ENCODE results near the gene MATN4. TPM values are rescaled to one million over a fixed set of nuclear protein-coding genes. Genes with fewer than 3 reads are reported as not detected.

Gene MATN4
- total RNA-seq, 1 donor from 2014 or later = 6.1 TPM

DNA sequence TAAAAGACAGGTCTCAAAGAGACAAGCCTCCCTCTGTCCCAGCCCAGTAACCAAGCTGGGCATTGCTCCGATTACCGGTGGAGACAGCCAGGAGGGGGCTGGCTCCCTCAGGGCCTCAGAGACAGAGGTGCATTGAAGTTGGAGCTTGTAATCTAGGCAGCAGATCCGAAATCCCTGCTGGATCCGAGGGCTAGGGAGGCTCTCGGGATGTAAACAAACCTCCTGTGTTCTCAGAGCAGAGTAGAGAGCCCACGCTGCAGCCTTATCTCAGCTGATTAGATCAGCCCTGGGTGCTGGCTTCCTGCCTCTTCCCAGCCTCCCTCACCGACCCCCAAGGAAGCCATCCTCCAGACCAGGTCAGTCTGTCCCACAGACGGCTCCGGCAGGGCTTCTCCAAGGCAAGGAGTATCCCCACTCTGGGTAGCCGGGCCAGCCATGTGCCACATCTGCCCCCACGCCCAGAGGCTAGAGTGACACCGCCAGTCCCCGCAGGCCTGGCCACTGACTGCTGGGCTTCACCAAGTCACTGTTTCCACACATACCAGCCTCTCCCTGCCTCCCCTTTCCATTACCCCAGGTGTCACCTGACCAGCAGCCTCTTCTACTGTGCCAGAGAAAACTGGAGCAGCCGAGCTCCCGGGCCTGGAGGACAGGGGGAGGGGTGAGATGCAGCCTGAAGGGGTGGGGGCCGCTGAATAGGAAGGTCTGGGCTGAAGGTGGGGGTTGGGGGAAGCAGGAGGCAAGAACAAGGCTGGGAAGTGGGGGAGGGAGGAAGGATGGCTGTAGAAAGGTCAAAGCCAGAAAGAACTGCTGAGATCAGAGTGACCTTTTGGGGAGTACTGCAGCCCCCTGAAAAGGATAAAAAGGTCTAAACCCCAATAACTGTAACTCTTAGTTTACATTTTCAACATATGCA is 34.1 kb upstream of the MATN4 start:
- intact Hi-C loops (cut with micrococcal nuclease) = no loop called here

DNA sequence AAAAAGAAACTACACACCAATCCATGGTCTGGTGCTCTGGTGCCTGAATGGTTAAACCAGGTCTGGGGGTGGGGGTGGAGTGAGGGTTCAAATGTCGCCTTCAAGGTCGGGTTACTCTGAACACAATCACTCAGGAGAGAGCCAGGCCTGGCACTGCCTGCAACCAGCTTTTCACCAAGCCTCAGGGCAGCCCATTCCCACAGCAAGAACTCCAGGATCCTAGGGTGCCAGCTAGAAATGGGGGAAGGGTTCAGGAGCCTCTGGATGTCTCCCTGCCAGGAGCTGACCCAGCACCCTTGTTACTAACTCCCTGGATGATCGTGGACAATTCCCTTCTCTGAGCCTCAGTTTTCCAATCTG is 33.5 kb upstream of the MATN4 start:
- intact Hi-C loops (cut with micrococcal nuclease) = no loop called here

DNA sequence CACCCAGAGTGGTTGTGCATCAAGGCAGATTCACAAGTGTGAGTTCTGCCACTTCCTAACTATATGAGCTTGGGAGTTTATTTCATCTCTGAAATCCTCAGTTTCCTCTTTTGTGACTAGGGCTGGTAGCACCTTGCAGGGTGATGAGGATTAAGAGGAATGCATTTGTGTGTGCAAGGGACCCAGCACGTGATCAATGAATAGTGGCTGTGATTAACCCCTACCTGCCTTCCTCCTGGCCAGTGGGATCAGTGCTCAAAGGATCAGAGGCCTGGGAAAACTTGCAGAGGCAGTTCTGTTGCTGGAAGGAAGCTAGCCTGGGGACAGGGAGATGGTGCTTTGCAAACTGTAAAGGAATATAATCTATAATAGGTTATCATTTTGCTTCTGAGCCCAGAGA is 32.9 kb upstream of the MATN4 start:
- intact Hi-C loops (cut with micrococcal nuclease) = no loop called here

DNA sequence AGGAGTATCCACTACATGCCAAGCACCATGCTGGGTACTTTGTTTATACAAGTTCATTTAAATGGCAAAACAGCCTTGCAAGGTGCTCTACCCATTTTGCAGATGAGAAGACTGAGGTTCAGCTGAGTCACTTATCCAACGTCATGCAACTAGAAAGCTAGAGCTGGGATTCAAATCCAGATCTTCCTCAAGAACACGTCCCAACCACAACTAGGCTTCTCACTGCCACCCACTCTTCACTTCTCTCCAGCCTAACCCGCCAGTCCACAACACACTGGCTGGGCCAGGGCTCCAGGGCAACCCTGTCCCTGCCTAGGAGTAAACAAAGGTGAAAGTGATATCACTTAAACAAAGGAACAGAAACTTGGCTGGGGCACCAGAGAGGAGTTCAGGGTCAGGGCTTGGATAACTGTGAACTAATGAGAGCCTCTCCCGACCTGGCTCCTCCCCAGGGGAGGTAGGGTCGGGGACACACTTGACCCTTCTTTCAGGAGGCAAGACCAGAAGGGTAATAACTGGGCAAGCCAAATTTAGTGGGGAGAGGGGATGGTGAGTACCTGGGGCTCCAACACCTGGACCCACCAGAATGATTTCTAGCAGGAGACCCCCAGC is 32.2 kb upstream of the MATN4 start:
- intact Hi-C loops (cut with micrococcal nuclease) = no loop called here

DNA sequence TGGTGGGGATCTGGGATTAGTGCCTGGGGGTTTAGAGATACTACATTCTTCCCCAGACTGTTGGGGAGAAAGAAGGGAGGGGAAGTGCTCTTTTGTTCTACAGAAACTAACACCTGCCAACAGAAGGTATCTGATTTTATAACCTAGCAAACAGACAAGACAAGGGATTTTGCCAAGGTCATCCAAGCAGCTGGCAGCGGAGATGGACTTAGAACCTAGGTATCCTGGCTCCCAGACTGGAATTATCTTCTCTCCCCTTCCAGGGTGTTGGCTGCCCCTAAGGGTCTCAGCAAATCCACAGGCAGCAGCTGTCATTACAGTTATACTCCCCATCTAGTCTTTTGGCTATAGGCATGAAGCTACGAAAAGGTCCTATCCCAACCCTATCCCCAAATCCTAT is 31.7 kb upstream of the MATN4 start:
- intact Hi-C loops (cut with micrococcal nuclease) = no loop called here

DNA sequence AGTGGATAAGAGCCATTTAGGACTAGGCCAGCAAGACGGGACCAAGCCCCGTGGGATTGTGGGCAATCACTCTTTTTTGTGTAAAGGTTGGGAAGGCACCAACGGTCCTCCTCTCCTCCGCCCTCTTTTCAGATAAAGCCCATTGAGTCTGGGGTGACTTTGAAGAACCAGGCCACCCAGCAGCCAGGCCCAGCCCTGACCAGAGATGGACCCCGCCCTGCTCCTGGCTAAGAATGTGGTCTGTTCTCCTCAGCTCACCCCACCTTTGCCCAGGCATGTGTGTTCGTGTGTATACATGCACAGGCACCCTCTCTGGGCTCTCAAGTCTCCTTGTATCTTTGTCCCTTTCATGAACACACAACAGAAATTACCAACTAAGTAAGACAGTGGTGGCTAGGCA is 31.0 kb upstream of the MATN4 start:
- intact Hi-C loops (cut with micrococcal nuclease) = no loop called here

DNA sequence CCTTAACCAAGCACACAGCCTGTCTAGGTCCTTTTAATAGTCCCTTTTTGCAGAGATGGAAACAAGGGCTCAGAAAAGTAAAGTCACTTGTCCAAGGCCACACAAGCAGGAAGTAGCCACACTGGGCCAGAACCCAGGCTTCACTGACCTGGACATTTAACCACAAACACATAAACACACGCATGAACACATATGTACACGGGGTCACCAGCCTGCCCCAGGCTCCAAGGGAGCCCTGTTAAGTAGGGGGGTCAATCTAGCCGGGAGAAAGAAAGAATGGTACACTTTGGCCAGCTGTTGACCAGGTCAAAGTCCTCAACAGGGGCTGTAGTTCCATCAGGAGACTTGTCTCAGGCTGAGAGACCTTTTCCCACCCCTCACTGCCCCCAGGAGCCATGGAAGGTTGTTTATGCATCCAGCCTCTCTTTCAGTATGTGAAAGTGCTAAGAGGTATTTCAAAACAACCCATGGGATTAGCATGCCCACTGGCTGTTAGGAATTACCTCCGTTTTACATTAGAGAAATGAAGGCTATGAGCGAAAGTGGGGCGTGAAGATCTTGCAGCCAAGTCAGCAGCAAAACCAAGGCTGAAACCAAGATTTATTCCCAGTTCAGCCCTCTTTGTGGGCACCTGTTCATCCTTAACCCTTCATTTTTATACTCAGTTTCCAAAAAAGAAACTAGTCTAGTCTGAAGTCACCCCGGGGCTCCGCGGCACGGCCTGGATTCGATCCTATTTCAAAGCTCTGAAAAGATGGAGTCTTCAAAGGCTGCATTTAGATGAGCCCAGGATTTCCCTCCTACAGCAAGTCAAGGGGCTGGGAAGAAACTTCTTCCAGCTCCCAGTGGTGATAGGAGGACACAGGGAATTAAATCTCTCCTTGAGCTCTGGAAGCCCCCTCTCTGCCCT is 30.3 kb upstream of the MATN4 start:
- intact Hi-C loops (cut with micrococcal nuclease) = no loop called here

DNA sequence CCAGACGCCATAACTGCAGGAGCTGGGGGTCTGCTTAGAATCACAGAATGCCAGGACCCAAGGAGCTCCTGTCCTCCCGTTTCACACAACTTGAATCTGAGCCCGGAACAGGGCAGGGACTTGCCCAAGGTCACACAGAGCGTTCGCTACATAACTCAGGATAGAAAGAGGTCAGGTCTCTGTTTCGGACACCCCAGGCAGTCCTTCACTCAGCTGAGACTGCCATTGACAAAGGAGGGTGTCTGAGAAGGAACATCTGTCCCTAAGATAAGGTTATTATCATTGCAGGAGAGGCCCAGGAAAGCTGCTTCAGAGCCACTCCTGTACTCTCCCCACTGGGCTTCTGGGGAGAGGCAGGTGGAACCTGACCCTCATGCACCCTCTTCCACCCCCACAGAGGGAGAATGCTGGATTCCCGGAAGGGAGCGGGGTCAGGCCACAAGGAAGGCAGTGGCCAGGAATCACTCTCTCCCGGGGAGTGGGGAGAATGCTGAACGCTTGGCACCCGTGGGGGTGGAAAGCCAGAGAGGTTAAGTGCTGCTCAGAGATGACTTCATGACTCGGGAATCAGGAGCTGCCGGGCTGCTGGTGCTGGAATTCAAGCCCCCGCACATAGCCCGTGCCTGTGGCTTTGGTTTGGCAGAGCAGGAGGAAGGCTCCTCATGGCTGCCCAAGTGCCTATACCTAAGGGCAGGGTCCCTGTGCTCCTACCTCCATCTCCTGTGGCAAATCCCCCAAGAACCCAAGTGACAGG is 29.4 kb upstream of the MATN4 start:
- intact Hi-C loops (cut with micrococcal nuclease) = no loop called here

DNA sequence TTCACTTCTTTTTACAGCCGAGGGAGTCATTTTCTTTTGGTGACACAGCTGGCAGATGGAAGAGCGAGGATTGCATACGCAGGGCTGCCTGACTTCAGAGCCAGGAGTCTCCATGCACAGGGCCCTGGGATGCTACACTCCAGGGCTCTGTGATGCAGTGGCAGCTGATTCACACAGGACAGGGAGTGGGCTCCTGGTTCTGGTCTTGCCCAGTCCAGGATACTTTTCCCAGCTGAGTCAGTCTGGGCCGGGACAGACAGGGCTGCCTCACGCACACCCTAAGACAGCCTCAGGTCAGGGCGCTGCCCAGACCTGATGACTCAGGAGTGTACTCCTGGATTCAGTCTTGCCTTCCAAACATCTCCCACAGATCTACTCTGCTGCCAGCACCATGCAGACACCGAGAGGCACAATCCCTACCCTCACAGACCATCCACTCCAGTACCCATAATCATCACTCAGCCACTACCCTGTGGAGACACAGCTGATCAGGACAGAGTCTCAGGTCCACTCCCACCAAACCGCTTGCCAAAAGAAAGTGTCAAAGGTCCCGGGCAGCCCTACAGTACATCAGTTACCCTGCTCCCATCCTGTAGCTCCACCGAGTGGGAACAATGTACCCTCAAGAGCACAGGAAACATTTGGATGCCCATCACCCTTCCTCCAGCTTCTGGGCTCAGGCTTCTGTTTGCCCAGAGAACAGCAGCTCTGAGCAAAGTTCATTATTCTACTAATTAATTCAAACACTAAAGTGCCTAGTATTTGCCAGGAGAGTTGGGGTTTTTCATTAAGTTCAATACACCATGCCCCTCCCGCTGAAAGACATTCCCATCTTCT is 28.6 kb upstream of the MATN4 start:
- intact Hi-C loops (cut with micrococcal nuclease) = loop anchor here (1.0 kb wide), 1 partner anchor 24 kb away; no protein-coding TSS in a partner anchor

DNA sequence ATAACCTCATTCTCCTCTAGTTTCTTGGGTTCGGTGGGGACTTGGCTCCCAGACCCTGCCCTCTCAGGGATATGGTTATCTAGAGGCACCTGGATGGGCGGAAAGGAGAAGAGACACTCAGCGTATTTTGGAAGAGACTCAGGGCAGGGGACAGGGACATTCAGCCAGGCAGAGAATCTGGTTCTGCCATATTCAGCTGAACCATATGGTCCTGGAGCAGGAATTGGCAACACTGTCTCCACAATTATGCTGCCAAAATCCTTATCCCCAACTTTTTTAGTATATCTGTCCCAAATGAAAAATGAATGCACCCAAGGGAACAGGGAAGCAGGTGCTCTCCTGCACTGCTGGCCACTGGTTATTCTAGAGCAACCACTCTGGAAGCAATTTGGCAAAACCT is 22.4 kb upstream of the MATN4 start:
- intact Hi-C loops (cut with micrococcal nuclease) = no loop called here

DNA sequence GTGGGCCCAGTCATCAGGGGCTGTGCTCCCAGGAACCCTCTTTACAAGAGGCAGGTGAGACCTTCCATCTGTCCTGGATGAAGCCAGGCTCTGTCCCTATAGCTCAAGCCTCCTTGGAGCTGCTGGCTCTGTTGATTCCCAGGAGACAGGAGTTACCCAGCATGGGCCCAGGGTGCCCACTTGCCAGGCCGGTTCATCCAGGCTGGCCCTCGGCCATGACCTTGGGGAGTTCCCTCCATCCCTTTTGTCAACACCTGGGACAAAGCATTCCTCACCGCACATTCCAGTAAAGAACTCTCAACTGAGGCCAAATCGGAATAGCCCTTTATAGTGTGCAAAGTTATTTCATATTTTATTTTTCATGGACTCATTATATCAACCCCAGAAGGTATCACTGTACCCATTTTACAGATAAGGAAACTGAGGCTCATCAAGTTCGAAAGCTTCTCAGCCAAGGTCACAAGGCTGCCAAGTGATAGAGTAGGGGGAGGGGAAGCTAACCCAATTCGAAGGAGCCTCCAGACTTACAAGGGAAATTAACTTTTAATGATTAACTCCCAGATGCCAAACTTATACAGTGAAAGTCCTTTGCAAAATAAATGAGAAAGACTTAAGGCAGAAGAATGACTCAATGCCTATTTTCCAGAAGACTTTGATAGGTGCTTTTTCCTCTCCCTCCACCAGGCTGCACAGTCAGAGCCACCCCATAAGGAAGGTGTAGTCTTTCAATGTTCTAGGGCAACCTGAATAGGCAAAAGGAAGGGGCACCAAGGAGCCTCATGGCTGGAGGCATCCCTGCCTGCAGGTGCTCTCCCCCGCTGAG is 21.6 kb upstream of the MATN4 start:
- intact Hi-C loops (cut with micrococcal nuclease) = no loop called here

DNA sequence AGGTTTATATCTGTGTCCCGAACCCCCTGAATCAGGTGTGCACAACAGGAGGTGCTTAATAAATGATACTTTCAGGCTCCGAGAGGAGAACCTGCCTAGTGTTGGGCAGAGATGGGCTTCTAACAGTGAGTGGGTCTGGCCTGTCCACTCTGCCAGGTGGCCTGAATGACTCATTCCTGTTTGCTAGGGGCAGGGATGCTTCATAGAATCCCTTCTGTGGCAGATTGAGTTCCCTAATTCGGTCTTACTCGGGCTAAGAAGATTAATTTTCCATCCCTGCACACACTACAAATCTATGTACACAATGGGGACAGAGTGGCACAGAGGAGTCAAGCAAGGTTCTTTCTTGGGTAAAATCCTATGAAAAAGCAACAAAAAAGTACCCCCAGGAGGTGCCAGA is 20.4 kb upstream of the MATN4 start:
- intact Hi-C loops (cut with micrococcal nuclease) = no loop called here

DNA sequence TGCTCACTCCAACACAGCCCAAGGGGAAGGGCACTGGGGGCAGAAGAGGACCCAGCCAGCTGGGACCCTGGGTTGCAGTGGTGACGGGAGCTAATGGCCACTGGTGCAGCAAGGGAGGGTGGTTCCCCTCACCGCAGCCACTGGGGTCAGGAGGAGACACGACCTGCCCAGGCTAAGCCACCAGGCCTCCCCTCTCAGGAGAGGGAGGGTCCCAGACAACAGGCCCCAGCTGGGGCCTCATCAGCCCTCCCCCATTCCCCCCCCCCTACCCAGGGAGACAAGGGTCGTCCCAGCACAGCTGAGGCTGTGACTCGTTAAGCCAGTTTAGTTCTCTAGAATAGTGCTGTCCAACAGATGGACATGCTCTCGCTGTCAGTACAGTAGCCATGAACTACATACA is 17.3 kb upstream of the MATN4 start:
- intact Hi-C loops (cut with micrococcal nuclease) = no loop called here

DNA sequence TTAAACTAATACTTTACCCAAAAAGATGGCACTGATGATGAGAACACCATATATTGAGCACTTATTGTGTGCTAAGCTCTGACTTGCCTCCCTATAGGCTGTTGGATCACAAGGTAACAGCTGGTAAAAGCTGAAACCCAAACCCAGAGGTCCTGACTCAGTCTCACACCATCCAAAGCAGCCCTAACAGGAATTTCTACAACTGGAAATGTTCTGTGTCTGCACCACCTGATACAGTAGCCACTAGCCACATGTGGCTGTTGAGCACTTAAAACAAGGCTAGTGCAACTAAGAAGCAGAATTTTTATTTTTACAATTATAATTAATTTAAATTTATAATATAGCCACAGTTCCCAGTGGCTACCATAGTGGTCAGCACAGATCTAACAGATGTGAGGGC is 15.6 kb upstream of the MATN4 start:
- intact Hi-C loops (cut with micrococcal nuclease) = no loop called here

DNA sequence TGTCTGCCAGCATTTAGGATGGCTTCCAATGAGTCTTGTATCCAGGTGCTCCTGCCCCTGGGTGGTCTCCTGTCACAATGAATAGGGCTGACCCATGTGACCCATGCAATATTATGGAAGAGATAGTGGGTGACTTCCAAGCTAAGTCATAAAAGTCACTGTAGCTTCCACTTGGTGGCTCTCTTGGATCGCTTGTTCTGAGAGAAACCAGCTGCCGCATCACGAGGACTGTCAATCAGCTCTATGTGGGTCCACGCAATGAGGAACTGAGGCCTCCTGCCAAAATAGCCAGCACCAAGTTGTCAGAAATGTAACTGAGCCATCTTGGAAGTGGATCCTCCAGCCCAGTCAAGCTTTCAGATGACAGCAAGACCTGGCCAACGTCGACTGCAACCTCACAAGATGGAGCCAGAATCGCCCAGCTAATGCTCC is 14.9 kb upstream of the MATN4 start:
- intact Hi-C loops (cut with micrococcal nuclease) = no loop called here

DNA sequence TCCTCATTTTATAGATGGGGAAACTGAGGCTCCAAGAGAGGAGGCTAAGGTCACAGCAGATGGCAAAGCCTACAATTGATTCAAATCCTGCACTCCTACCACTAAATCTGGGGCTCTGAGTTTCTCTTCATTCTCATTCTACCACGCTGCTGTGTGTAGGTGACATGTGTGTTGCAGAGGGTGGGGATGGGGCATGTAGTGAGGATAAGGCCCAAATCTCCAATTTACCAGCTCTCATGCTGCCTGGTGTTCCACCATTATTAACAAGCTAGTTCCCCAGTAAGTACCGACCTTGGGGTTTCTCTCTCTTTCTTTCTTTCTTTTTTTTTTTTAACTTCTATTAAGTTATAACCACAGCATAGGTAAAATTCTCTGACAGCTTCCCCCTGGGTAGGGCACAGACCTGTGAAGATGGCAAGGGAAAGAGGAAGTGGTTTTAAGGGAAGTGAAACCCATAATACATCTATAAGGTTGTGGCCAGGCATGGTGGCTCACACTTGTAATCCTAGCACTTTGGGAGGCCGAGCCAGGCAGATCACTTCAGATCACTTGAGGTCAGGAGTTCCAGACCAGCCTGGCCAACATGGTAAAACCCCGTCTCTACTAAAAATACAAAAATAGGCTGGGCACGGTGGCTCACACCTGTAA is 13.0 kb upstream of the MATN4 start:
- intact Hi-C loops (cut with micrococcal nuclease) = no loop called here

DNA sequence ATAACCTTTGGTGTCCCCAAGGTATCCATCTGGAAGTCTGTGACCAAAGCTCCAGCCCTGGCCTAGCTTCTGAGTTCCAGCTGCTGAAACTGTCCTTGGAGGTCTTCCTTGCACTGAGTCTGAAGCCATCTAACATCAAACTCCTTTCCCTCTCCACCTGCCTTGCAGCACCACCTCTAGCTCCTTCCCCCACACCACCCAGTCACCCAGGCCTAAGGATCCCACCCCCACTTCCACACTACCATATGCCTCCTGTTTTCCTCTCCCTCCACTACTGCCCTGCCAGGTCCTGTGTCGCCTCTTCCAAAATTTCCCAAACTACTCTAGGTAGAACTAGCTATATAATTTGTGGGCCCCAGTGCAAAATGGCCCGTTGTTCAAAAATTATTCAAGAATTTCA is 10.8 kb upstream of the MATN4 start:
- intact Hi-C loops (cut with micrococcal nuclease) = loop anchor here (1.0 to 10.0 kb wide), 10 partner anchors 16 to 1104 kb away; partner anchors contain the start of genes OSER1, PIGT and SYS1

DNA sequence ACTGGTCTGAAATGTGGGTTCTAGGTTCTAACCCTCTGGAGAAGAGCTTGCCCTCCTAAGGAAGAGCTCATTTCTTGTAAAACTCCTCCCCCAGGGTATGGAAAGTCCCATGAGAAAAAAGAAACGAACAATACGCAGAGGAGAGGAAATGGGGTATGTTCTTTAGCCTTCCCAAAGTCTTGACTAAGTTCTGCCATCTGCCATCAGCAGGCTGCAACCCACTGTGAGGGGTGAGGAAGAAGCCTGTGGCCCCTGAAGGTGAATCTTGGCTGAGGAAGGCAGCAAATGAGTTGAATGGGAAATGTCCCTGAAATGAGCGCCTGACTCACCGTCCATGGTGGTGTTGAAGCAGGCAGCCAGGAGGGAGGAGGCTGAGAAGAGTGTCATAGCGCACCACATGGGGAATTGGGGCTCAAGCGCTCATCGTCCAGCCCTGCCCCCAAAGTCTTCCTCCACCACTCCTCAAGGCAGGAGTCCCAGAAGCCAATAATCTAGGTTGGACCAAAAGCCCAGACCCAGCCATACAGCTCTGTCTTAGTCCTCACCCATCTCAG is 10.4 kb upstream of the MATN4 start:
- intact Hi-C loops (cut with micrococcal nuclease) = loop anchor here (2.0 to 10.0 kb wide), 3 partner anchors 16 to 1104 kb away; partner anchors contain the start of gene OSER1
